H9 (cell line): ENCODE measurements around the gene GIPC2. TPM values are rescaled to one million over a fixed set of nuclear protein-coding genes. Genes with fewer than 3 reads are reported as not detected.

Experiments used
- DNase-seq: peaks from one replicate; pipeline ENCODE4 v3.0.0-alpha.2; 2017
- H2AFZ ChIP-seq: one replicate; pipeline ENCODE4 v1.6.1; 2013; ENCODE audit warnings: mild to moderate bottlenecking, low read length, control low read depth, moderate library complexity
- H2AK5ac ChIP-seq: 2 replicates; pipeline ENCODE4 v1.6.1; 2013; ENCODE audit warnings: low read length, control low read depth, mixed read lengths; ENCODE audit not compliant: insufficient read length
- H2BK120ac ChIP-seq: one replicate; pipeline ENCODE4 v1.6.1; 2013; ENCODE audit warnings: low read depth, mild to moderate bottlenecking, low read length, control low read depth, inconsistent platforms; ENCODE audit not compliant: poor library complexity, severe bottlenecking
- H2BK12ac ChIP-seq: 2 replicates; pipeline ENCODE4 v1.6.1; 2013; ENCODE audit warnings: low read length, control low read depth, mixed read lengths, low read depth; ENCODE audit not compliant: insufficient read length
- H2BK15ac ChIP-seq: 2 replicates; pipeline ENCODE4 v1.6.1; 2013; ENCODE audit warnings: low read depth, low read length, control low read depth
- H2BK20ac ChIP-seq: one replicate; pipeline ENCODE4 v1.6.1; 2013; ENCODE audit warnings: low read depth, mild to moderate bottlenecking, low read length, control low read depth, inconsistent platforms; ENCODE audit not compliant: poor library complexity, severe bottlenecking
- H2BK5ac ChIP-seq: 2 replicates; pipeline ENCODE4 v1.6.1; 2013; ENCODE audit warnings: low read length, control low read depth, mixed read lengths; ENCODE audit not compliant: insufficient read length
- H3K14ac ChIP-seq: 2 replicates; pipeline ENCODE4 v1.6.1; 2013; ENCODE audit warnings: low read length, control low read depth; ENCODE audit not compliant: insufficient read depth
- H3K18ac ChIP-seq: 2 replicates; pipeline ENCODE4 v1.6.1; 2013; ENCODE audit warnings: low read depth, mild to moderate bottlenecking, mixed read lengths, low read length, control low read depth; ENCODE audit not compliant: insufficient read length
- H3K23ac ChIP-seq: 2 replicates; pipeline ENCODE4 v1.6.1; 2013; ENCODE audit warnings: low read length, control low read depth, mixed read lengths, low read depth; ENCODE audit not compliant: insufficient read length
- H3K23me2 ChIP-seq: 2 replicates; pipeline ENCODE4 v1.6.1; 2013; ENCODE audit warnings: low read depth, mild to moderate bottlenecking, mixed read lengths, low read length, control low read depth; ENCODE audit not compliant: insufficient read length, poor library complexity, severe bottlenecking
- H3K27ac ChIP-seq: 2 replicates; pipeline ENCODE4 v1.5.1; 2013; ENCODE audit warnings: low read length, control low read depth, mixed read lengths, low read depth; ENCODE audit not compliant: insufficient read length
- H3K27me3 ChIP-seq: 2 replicates; pipeline ENCODE4 v1.6.1; 2013; ENCODE audit warnings: low read length, control low read depth, inconsistent platforms; ENCODE audit not compliant: insufficient read depth
- H3K4ac ChIP-seq: 2 replicates; pipeline ENCODE4 v1.6.1; 2013; ENCODE audit warnings: low read depth, mild to moderate bottlenecking, control low read depth, inconsistent platforms, low read length, moderate library complexity
- H3K4me1 ChIP-seq: 2 replicates; pipeline ENCODE4 v1.6.1; 2013; ENCODE audit warnings: low read length, control low read depth, inconsistent platforms; ENCODE audit not compliant: insufficient read depth
- H3K4me2 ChIP-seq: 2 replicates; pipeline ENCODE4 v1.6.1; 2013; ENCODE audit warnings: low read length, control low read depth, mixed read lengths; ENCODE audit not compliant: insufficient read length, insufficient read depth
- H3K56ac ChIP-seq: 2 replicates; pipeline ENCODE4 v1.6.1; 2013; ENCODE audit warnings: low read depth, mild to moderate bottlenecking, mixed read lengths, low read length, control low read depth; ENCODE audit not compliant: insufficient read length
- H3K79me1 ChIP-seq: 2 replicates; pipeline ENCODE4 v1.6.1; 2013; ENCODE audit warnings: low read depth, mild to moderate bottlenecking, moderate library complexity, low read length, control low read depth, inconsistent platforms; ENCODE audit not compliant: insufficient read depth, poor library complexity, severe bottlenecking
- H3K79me2 ChIP-seq: 2 replicates; pipeline ENCODE4 v1.6.1; 2013; ENCODE audit warnings: low read length, control low read depth, inconsistent platforms; ENCODE audit not compliant: insufficient read depth
- H3K9ac ChIP-seq: 2 replicates; pipeline ENCODE4 v1.6.1; 2013; ENCODE audit warnings: low read length, control low read depth, mixed read lengths; ENCODE audit not compliant: insufficient read length; ENCODE audit errors: extremely low read depth
- H3K9me3 ChIP-seq: one replicate; pipeline ENCODE4 v1.6.1; 2013; ENCODE audit warnings: low read depth, low read length, inconsistent platforms; ENCODE audit not compliant: control insufficient read depth
- H3T11ph ChIP-seq: one replicate; pipeline ENCODE4 v1.6.1; 2013; ENCODE audit warnings: mild to moderate bottlenecking, low read length, control low read depth, inconsistent platforms
- H4K20me1 ChIP-seq: one replicate; pipeline ENCODE4 v1.6.1; 2013; ENCODE audit not compliant: control insufficient read depth, insufficient read length, insufficient read depth
- H4K5ac ChIP-seq: 2 replicates; pipeline ENCODE4 v1.6.1; 2013; ENCODE audit warnings: low read depth, mild to moderate bottlenecking, mixed read lengths, low read length, control low read depth; ENCODE audit not compliant: insufficient read length
- H4K8ac ChIP-seq: replicated peaks from 2 replicates; pipeline ENCODE4 v1.6.1; 2013; ENCODE audit warnings: low read length, control low read depth, mixed read lengths, low read depth; ENCODE audit not compliant: insufficient read length
- H4K91ac ChIP-seq: 2 replicates; pipeline ENCODE4 v1.6.1; 2013; ENCODE audit warnings: low read depth, mild to moderate bottlenecking, moderate library complexity, mixed read lengths, low read length, control low read depth; ENCODE audit not compliant: insufficient read length
- H3K27ac Mint-ChIP-seq, 3 experiments: 2 replicates in 2 of 3; 3 replicates in 1 of 3; pipeline ENCODE4 v1.8.0; 2020 to 2021; ENCODE audit warnings: mixed read lengths in 3 of 3, mild to moderate bottlenecking in 1 of 3, moderate library complexity in 1 of 3
- H3K27me3 Mint-ChIP-seq: 2 replicates; pipeline ENCODE4 v1.8.0; 2021; ENCODE audit warnings: low read depth, mild to moderate bottlenecking, moderate library complexity, mixed read lengths
- H3K36me3 Mint-ChIP-seq, 3 experiments: 2 replicates in 2 of 3; 3 replicates in 1 of 3; pipeline ENCODE4 v1.8.0; 2020 to 2021; ENCODE audit warnings: low read depth in 3 of 3, mixed read lengths in 3 of 3; ENCODE audit not compliant: insufficient read depth in 1 of 3
- H3K4me1 Mint-ChIP-seq, 2 experiments: 2 replicates each; pipeline ENCODE4 v1.8.0; 2020; ENCODE audit warnings: mixed read lengths in 2 of 2
- H3K4me3 Mint-ChIP-seq, 2 experiments: 2 replicates in 1 of 2; 3 replicates in 1 of 2; pipeline ENCODE4 v1.8.0; 2020 to 2021; ENCODE audit warnings: mild to moderate bottlenecking in 2 of 2, mixed read lengths in 2 of 2, moderate library complexity in 1 of 2
- H3K9me3 Mint-ChIP-seq, 2 experiments: 2 replicates in 1 of 2; 3 replicates in 1 of 2; pipeline ENCODE4 v1.8.0; 2020; ENCODE audit warnings: mild to moderate bottlenecking in 2 of 2, mixed read lengths in 2 of 2, moderate library complexity in 1 of 2
- WGBS: extraction: QIAGEN DNeasy Blood & Tissue Kit; methylation state at CpG from one replicate; pipeline ENCODE4 v1.1.7; 2013; ENCODE audit warnings: missing lambda C conversion rate, low lambda C conversion rate, mixed read lengths; ENCODE audit not compliant: insufficient read length; ENCODE audit errors: extremely low coverage; 5-methylcytosine and 5-hydroxymethylcytosine counted together
- total RNA-seq: library from RNA; stranded (reverse); gene quantifications from 2 replicates; pipeline ENCODE4 v1.2.1, GENCODE V29; 2021
- TF ChIP-seq, protein P1 (sequence below): fragments of 200-600 bp; sonication (generic); conservative IDR thresholded peaks from 3 replicates; pipeline ENCODE4 v1.8.0; 2021; ENCODE audit warnings: antibody characterized with exemption, mild to moderate bottlenecking

The GIPC2 gene
- total RNA-seq, 1 experiment from 2014 or later, result 0.85 TPM

- H4K5ac ChIP-seq, result no peak overlapping the region
- H3K56ac ChIP-seq, result no peak overlapping the region
- no peak overlapping the region for H2AK5ac ChIP-seq
- H3K36me3 Mint-ChIP-seq, result peaks cover 0 to 2% (median 0%) of the 10 kb centered on the region in 3 experiments; a peak in 1 of 7 replicates
- no peaks in the 10 kb centered on the region for H4K20me1 ChIP-seq
- H3K27me3 ChIP-seq, result no peaks in the 10 kb centered on the region
- H3K27ac ChIP-seq, result no peak overlapping the region
- H3T11ph ChIP-seq, result no peak overlapping the region
- H3K79me1 ChIP-seq, result no peaks in the 10 kb centered on the region
- no peaks in the 10 kb centered on the region for H3K4me1 Mint-ChIP-seq
- no peak overlapping the region for H3K18ac ChIP-seq
- H2BK20ac ChIP-seq, result no peak overlapping the region
- no peak overlapping the region for H3K4me2 ChIP-seq
- H4K8ac ChIP-seq, result no peak overlapping the region
- TF ChIP-seq, protein P1, sequence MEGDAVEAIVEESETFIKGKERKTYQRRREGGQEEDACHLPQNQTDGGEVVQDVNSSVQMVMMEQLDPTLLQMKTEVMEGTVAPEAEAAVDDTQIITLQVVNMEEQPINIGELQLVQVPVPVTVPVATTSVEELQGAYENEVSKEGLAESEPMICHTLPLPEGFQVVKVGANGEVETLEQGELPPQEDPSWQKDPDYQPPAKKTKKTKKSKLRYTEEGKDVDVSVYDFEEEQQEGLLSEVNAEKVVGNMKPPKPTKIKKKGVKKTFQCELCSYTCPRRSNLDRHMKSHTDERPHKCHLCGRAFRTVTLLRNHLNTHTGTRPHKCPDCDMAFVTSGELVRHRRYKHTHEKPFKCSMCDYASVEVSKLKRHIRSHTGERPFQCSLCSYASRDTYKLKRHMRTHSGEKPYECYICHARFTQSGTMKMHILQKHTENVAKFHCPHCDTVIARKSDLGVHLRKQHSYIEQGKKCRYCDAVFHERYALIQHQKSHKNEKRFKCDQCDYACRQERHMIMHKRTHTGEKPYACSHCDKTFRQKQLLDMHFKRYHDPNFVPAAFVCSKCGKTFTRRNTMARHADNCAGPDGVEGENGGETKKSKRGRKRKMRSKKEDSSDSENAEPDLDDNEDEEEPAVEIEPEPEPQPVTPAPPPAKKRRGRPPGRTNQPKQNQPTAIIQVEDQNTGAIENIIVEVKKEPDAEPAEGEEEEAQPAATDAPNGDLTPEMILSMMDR, result no peak
- no peak for DNase-seq
- H3K9me3 ChIP-seq, result no peaks in the 10 kb centered on the region
- H4K91ac ChIP-seq, result no peak overlapping the region
- H2BK5ac ChIP-seq, result no peak overlapping the region
- H3K4me1 ChIP-seq, result no peaks in the 10 kb centered on the region
- no peak overlapping the region for H3K14ac ChIP-seq
- H3K23ac ChIP-seq, result no peak overlapping the region
- no peak overlapping the region for H3K4ac ChIP-seq
- no peaks in the 10 kb centered on the region for H3K23me2 ChIP-seq
- no peak overlapping the region for H2AFZ ChIP-seq
- H2BK12ac ChIP-seq, result no peak overlapping the region
- H2BK120ac ChIP-seq, result no peak overlapping the region
- H3K27ac Mint-ChIP-seq, result no peak overlapping the region
- H3K79me2 ChIP-seq, result no peaks in the 10 kb centered on the region
- H3K9me3 Mint-ChIP-seq, result peaks cover under 1 to 2% of the 10 kb centered on the region in 2 experiments; a peak in 2 of 5 replicates
- H2BK15ac ChIP-seq, result no peak overlapping the region
- WGBS, result no CpG with 5 or more reads among the region's 2 CpGs
- no peak overlapping the region for H3K9ac ChIP-seq
- no peak overlapping the region for H3K4me3 Mint-ChIP-seq
- peaks cover 14% of the 10 kb centered on the region; the same call in 1 of the 2 replicates for H3K27me3 Mint-ChIP-seq
Observed at GRCh38 chr1:78165816-78166215, 120.0 kb downstream of the GIPC2 start.
